B cell (primary cell): Measurements from ENCODE around the gene ANKFY1. TPM values are rescaled to one million over a fixed set of nuclear protein-coding genes. Genes with fewer than 3 reads are reported as not detected.

Experiments used
- ATAC-seq: fragments of 200-7000 bp; cut with Tn5 transposase; one replicate; pipeline ENCODE4 v1.10.0; 2021; ENCODE audit warnings: low read depth, mild to moderate bottlenecking, moderate number of reproducible peaks, moderate library complexity
- CTCF ChIA-PET: fragments of 350-600 bp; sonication (Branson Sonifier 250); formaldehyde crosslinking; loops from one replicate; lab custom pipeline; 2021; ENCODE audit warnings: antibody characterized with exemption, inconsistent platforms; lab: Charles Lee
- POLR2A ChIA-PET: fragments of 350-600 bp; sonication (Branson Sonifier 250); formaldehyde crosslinking; loops from one replicate; lab custom pipeline; 2021; ENCODE audit warnings: antibody characterized with exemption; lab: Charles Lee
- DNase-seq: peaks from one replicate; pipeline ENCODE4 v3.0.0; 2013
- H2AFZ ChIP-seq: 2 replicates; pipeline ENCODE4 v1.6.1; 2012; ENCODE audit warnings: mild to moderate bottlenecking, low read depth, low read length; ENCODE audit not compliant: insufficient read depth, poor library complexity, severe bottlenecking
- H3K27ac ChIP-seq, 2 donors: 1 replicate in 1 of 2; 2 replicates in 1 of 2; pipeline ENCODE4 v1.5.1; 2012 to 2013; ENCODE audit warnings: low read length in 2 of 2, mild to moderate bottlenecking in 2 of 2, moderate library complexity in 1 of 2
- H3K27me3 ChIP-seq, 4 experiments: fragments of 200-600 bp in 1 of 4; sonication (generic) in 1 of 4; replicated peaks in 1 of 4; 1 replicate in 2 of 4; 2 replicates in 2 of 4; pipeline versions ENCODE4 v1.6.1 to v1.7.0; 2013 to 2016; ENCODE audit warnings: low read length in 3 of 4, mild to moderate bottlenecking in 2 of 4, mixed read lengths in 1 of 4, moderate library complexity in 1 of 4; ENCODE audit not compliant: insufficient read depth in 4 of 4, control insufficient read depth in 3 of 4; ENCODE audit errors: control extremely low read depth in 1 of 4
- H3K36me3 ChIP-seq, 2 experiments: replicated peaks in 1 of 2; 1 replicate in 1 of 2; 2 replicates in 1 of 2; pipeline versions ENCODE4 v1.6.1 to v1.7.1; 2013; ENCODE audit warnings: low read length in 1 of 2; ENCODE audit not compliant: insufficient read depth in 2 of 2, control insufficient read depth in 1 of 2; ENCODE audit errors: control extremely low read depth in 1 of 2, extremely low read depth in 1 of 2
- H3K4me1 ChIP-seq, 2 donors: fragments of 200-600 bp in 1 of 2; sonication (generic) in 1 of 2; 1 replicate in 1 of 2; 2 replicates in 1 of 2; pipeline versions ENCODE4 v1.5.1 to v1.6.1; 2013 to 2017; ENCODE audit warnings: low read length in 2 of 2; ENCODE audit not compliant: control insufficient read depth in 2 of 2, insufficient read depth in 2 of 2
- H3K4me2 ChIP-seq: replicated peaks from 2 replicates; pipeline ENCODE3; 2012; ENCODE audit warnings: mild to moderate bottlenecking, low read depth, low read length; ENCODE audit not compliant: poor library complexity, severe bottlenecking
- H3K4me3 ChIP-seq, 5 experiments: fragments of 200-600 bp in 1 of 5; sonication (generic) in 1 of 5; 1 replicate in 3 of 5; 2 replicates in 2 of 5; pipeline versions ENCODE4 v1.5.1 to v1.7.0; 2011 to 2016; ENCODE audit warnings: low read length in 4 of 5, mild to moderate bottlenecking in 4 of 5, low read depth in 2 of 5, control low read depth in 1 of 5, moderate library complexity in 1 of 5; ENCODE audit not compliant: insufficient read depth in 1 of 5; ENCODE audit errors: control extremely low read depth in 1 of 5, extremely low read depth in 1 of 5
- H3K79me2 ChIP-seq: fragments of 200-600 bp; sonication (generic); one replicate; pipeline ENCODE4 v1.6.0; 2016; ENCODE audit warnings: low read length; ENCODE audit not compliant: control insufficient read depth, insufficient read depth
- H3K9ac ChIP-seq: fragments of 200-600 bp; sonication (generic); 2 replicates; pipeline ENCODE4 v1.6.1; 2017; ENCODE audit warnings: mild to moderate bottlenecking, low read length, moderate library complexity
- H3K9me3 ChIP-seq, 3 donors: one replicate each; pipeline versions ENCODE4 v1.6.1 to v1.7.1; 2013; ENCODE audit warnings: low read length in 2 of 3; ENCODE audit not compliant: control insufficient read depth in 2 of 3, insufficient read depth in 1 of 3; ENCODE audit errors: control extremely low read depth in 1 of 3
- H4K20me1 ChIP-seq: 2 replicates; pipeline ENCODE4 v1.6.0; 2012; ENCODE audit warnings: mild to moderate bottlenecking, low read length; ENCODE audit not compliant: insufficient read depth, control insufficient read depth, poor library complexity, severe bottlenecking
- H3K27ac Mint-ChIP-seq: one replicate; pipeline ENCODE4 v1.8.0; 2021; ENCODE audit warnings: mixed read lengths
- H3K27me3 Mint-ChIP-seq: one replicate; pipeline ENCODE4 v1.8.0; 2021; ENCODE audit warnings: mixed read lengths
- H3K4me1 Mint-ChIP-seq: one replicate; pipeline ENCODE4 v1.8.0; 2021; ENCODE audit warnings: mixed read lengths
- H3K4me3 Mint-ChIP-seq: one replicate; pipeline ENCODE4 v1.8.0; 2021; ENCODE audit warnings: mixed read lengths
- H3K9me3 Mint-ChIP-seq: one replicate; pipeline ENCODE4 v1.8.0; 2022; ENCODE audit warnings: mixed read lengths; ENCODE audit not compliant: insufficient read depth
- CTCF ChIP-seq: fragments of 200-600 bp; IDR thresholded peaks from one replicate; pipeline ENCODE4 v1.8.0; 2022; ENCODE audit warnings: antibody characterized with exemption, mild to moderate bottlenecking
- EZH2 ChIP-seq: IDR thresholded peaks from 2 replicates; pipeline ENCODE4 v1.6.1; 2012; ENCODE audit warnings: borderline replicate concordance, low read depth, mild to moderate bottlenecking, moderate library complexity, low read length; ENCODE audit not compliant: insufficient read depth, poor library complexity, severe bottlenecking
- WGBS: methylation state at CpG from one replicate; pipeline ENCODE4 v1.1.5; 2013; ENCODE audit warnings: missing lambda C conversion rate; ENCODE audit not compliant: insufficient coverage; 5-methylcytosine and 5-hydroxymethylcytosine counted together
- intact Hi-C: fragments of 100-400 bp; cut with micrococcal nuclease; formaldehyde crosslinking; loops from one replicate; pipeline ENCODE4 v1.10.0; 2022
- polyA plus RNA-seq: library from polyadenylated mRNA; depleted of rRNA; stranded (reverse); fragments of >200 nt; gene quantifications from 2 replicates; pipeline ENCODE4 v1.2.3, GENCODE V29; 2012
- total RNA-seq, 2 donors: library from RNA; stranded (reverse); fragments of 120-200 nt in 1 of 2; gene quantifications; 1 replicate in 1 of 2; 2 replicates in 1 of 2; pipeline versions ENCODE4 v1.2.3 to v1.2.4, GENCODE V29; 2013 to 2022

The ANKFY1 gene
- total and polyA plus RNA-seq, 2 donors (not counting 1 experiment from before 2014, with no cell fraction given) = 23.1 to 63.9 TPM

GRCh38 chr17:4247361-4247970 lies 16.3 kb downstream of the ANKFY1 start:
- H3K27me3 Mint-ChIP-seq = no peaks in the 10 kb centered on the region
- WGBS = no CpG with 5 or more reads among the region's 5 CpGs
- no peaks in the 10 kb centered on the region for H3K27me3 ChIP-seq
- no peak overlapping the region for H3K27ac Mint-ChIP-seq
- no peak overlapping the region for H2AFZ ChIP-seq
- H3K4me3 ChIP-seq = no peak overlapping the region
- no peak overlapping the region for H3K27ac ChIP-seq
- ChIA-PET CTCF (interaction anchor here (0.6 to 1.7 kb wide), 5 partner anchors 11 to 167 kb away, joined by 3 to 6 read pairs (median 4); no protein-coding TSS in a partner anchor), POLR2A (no interaction called here)
- peaks cover 65% of the 10 kb centered on the region for H4K20me1 ChIP-seq
- no peak overlapping the region for H3K4me3 Mint-ChIP-seq
- H3K9ac ChIP-seq = no peak overlapping the region
- H3K9me3 Mint-ChIP-seq = no peaks in the 10 kb centered on the region
- ATAC-seq (no peak), DNase-seq (no peak)
- H3K9me3 ChIP-seq = no peaks in the 10 kb centered on the region
- H3K4me1 Mint-ChIP-seq = peaks cover 23% of the 10 kb centered on the region
- TF ChIP-seq CTCF (no peak), EZH2 (no peak)
- peaks cover 0 to 22% of the 10 kb centered on the region in 2 experiments for H3K36me3 ChIP-seq
- no peak overlapping the region for H3K4me2 ChIP-seq
- peaks cover 85% of the 10 kb centered on the region for H3K79me2 ChIP-seq
- intact Hi-C loops = loop anchor here (10.0 kb wide), 1 partner anchor 47 kb away; no protein-coding TSS in a partner anchor
- peaks cover 0 to 5% of the 10 kb centered on the region in 2 donors for H3K4me1 ChIP-seq

- H3K9me3 Mint-ChIP-seq = no peaks in the 10 kb centered on the region
- no peak for TF ChIP-seq CTCF
- no peak for TF ChIP-seq EZH2
- H3K79me2 ChIP-seq = peaks cover 79% of the 10 kb centered on the region
- H3K27me3 Mint-ChIP-seq = no peaks in the 10 kb centered on the region
- H3K4me3 Mint-ChIP-seq = no peak overlapping the region
- WGBS = 100% methylated on average over 4 of the region's 5 CpGs
- POLR2A ChIA-PET = no interaction called here
- DNase-seq (no peak), ATAC-seq (no peak)
- H4K20me1 ChIP-seq = peaks cover 57% of the 10 kb centered on the region
- peaks cover 23% of the 10 kb centered on the region for H3K4me1 Mint-ChIP-seq
- no peaks in the 10 kb centered on the region for H3K9me3 ChIP-seq
- H3K4me2 ChIP-seq = no peak overlapping the region
- no peak overlapping the region for H3K4me3 ChIP-seq
- no peaks in the 10 kb centered on the region for H3K27me3 ChIP-seq
- H2AFZ ChIP-seq = no peak overlapping the region
- H3K27ac ChIP-seq = no peak overlapping the region
- CTCF ChIA-PET = interaction anchor here (0.6 to 1.7 kb wide), 4 partner anchors 12 to 168 kb away, joined by 3 to 6 read pairs (median 5); no protein-coding TSS in a partner anchor
- peaks cover 0 to 5% of the 10 kb centered on the region in 2 donors for H3K4me1 ChIP-seq
- peaks cover 0 to 26% of the 10 kb centered on the region in 2 experiments for H3K36me3 ChIP-seq
- H3K27ac Mint-ChIP-seq = no peak overlapping the region
- intact Hi-C loops = loop anchor here (10.0 kb wide), 1 partner anchor 48 kb away; no protein-coding TSS in a partner anchor
- no peak overlapping the region for H3K9ac ChIP-seq
Measured at GRCh38 chr17:4246674-4247073, 17.1 kb downstream of the ANKFY1 start.
